ENCODE measurements around the gene INCA1.

DNA sequence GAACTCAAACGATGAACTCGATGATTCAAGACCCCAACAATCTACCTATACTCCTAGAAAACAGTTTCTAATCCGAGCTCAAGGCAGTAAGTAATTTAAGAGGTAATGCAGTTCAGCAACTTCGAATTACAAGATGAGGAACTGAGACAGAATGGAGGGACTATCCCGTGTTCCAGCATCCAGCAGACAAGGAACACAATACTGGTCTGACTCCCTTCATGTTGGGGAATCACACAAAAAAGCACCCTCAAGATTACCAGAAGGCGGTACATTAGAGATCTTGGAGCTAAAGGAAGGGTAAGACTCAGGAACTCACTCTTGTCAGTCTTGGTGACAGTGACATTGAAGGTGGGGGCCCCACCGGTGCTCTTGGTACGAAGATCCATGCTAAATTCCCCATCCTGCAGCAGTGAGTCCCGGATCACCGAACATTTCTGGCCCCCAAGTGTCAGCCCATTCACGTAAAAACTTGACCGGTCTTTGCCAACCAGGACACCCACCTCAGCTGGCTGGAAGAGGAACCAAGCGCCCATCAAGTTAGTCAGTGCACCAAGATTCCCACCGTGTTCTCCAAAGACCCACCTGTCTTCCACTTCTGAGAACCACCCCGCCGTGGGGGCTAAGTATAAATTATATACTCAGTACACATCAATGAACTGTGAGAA is 50.9 kb downstream of the INCA1 start:
- TF ChIP-seq POLR2A (IDR thresholded peaks at IDR 0.05), result no peak
- TF ChIP-seq, protein P1, sequence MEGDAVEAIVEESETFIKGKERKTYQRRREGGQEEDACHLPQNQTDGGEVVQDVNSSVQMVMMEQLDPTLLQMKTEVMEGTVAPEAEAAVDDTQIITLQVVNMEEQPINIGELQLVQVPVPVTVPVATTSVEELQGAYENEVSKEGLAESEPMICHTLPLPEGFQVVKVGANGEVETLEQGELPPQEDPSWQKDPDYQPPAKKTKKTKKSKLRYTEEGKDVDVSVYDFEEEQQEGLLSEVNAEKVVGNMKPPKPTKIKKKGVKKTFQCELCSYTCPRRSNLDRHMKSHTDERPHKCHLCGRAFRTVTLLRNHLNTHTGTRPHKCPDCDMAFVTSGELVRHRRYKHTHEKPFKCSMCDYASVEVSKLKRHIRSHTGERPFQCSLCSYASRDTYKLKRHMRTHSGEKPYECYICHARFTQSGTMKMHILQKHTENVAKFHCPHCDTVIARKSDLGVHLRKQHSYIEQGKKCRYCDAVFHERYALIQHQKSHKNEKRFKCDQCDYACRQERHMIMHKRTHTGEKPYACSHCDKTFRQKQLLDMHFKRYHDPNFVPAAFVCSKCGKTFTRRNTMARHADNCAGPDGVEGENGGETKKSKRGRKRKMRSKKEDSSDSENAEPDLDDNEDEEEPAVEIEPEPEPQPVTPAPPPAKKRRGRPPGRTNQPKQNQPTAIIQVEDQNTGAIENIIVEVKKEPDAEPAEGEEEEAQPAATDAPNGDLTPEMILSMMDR (IDR thresholded peaks at IDR 0.05), result no peak

Measured in testis (tissue), 2 donors.